K562 (cell line): ENCODE measurements around the gene NALCN. TPM values are rescaled to one million over a fixed set of nuclear protein-coding genes. Genes with fewer than 3 reads are reported as not detected.

Source experiments
- ATAC-seq: fragments of 200-7000 bp; cut with Tn5 transposase; 3 replicates; pipeline ENCODE4 v1.9.1; 2020; ENCODE audit warnings: moderate library complexity
- BruUV-seq: library from RNA; stranded (reverse); fragments of 400-500 nt; replicated peaks from 2 replicates; lab custom pipeline; 2021; lab: Mats Ljungman, UMichigan
- CTCF ChIA-PET: fragments of 300-600 bp; formaldehyde crosslinking; extraction: SDS; loops from one replicate; lab custom pipeline; 2021; ENCODE audit warnings: low intra/inter-chr PET ratio; lab: Yijun Ruan, JAX
- POLR2A ChIA-PET: fragments of 300-600, 350-650 bp; sonication (Branson Sonifier 250); formaldehyde crosslinking; extraction: SDS; loops from one replicate; lab custom pipeline; 2021; ENCODE audit warnings: antibody characterized with exemption, inconsistent platforms; lab: Yijun Ruan, JAX
- DNase-seq, 4 experiments: peaks; one replicate each; pipeline versions ENCODE4 v3.0.0 to v3.0.0-alpha.2; 2011 to 2018; ENCODE audit warnings: low spot score in 3 of 4, mixed read lengths in 3 of 4; ENCODE audit errors: extremely low read depth in 1 of 4
- FAIRE-seq: peaks from 2 replicates; lab custom pipeline; 2011; peaks lifted over from hg19 to GRCh38; lab: Jason Lieb, UNC
- H2AFZ ChIP-seq: 2 replicates; pipeline ENCODE4 v1.6.0; 2011; ENCODE audit warnings: low read depth, low read length, control low read depth, inconsistent platforms
- H3K27ac ChIP-seq: fragments of 200-600 bp; 3 replicates; pipeline ENCODE4 v1.8.0; 2011; ENCODE audit warnings: low read depth, mild to moderate bottlenecking, control low read depth, inconsistent platforms, low read length, moderate library complexity, mixed read lengths; ENCODE audit errors: extremely low read depth
- H3K27me3 ChIP-seq, 2 experiments: fragments of 300-600 bp in 1 of 2; 2 replicates in 1 of 2; 3 replicates in 1 of 2; pipeline versions ENCODE4 v1.6.0 to v1.8.0; 2011; ENCODE audit warnings: inconsistent platforms in 2 of 2, low read length in 2 of 2, mild to moderate bottlenecking in 1 of 2, mixed read lengths in 1 of 2, moderate library complexity in 1 of 2; ENCODE audit not compliant: control insufficient read depth in 2 of 2, insufficient read depth in 2 of 2
- H3K36me3 ChIP-seq: fragments of 300-600 bp; 3 replicates; pipeline ENCODE4 v1.8.0; 2011; ENCODE audit warnings: mild to moderate bottlenecking, low read length, inconsistent platforms; ENCODE audit not compliant: control insufficient read depth, insufficient read depth
- H3K4me1 ChIP-seq, 2 experiments: fragments of 200-600 bp in 1 of 2; replicated peaks in 1 of 2; 2 replicates in 1 of 2; 3 replicates in 1 of 2; pipeline versions ENCODE4 v1.5.1 to v1.8.0; 2011; ENCODE audit warnings: inconsistent platforms in 2 of 2, low read length in 2 of 2, mild to moderate bottlenecking in 1 of 2, mixed read lengths in 1 of 2, moderate library complexity in 1 of 2; ENCODE audit not compliant: control insufficient read depth in 2 of 2, insufficient read depth in 2 of 2
- H3K4me2 ChIP-seq: 2 replicates; pipeline ENCODE4 v1.6.1; 2011; ENCODE audit warnings: low read length, control low read depth, inconsistent platforms, mixed read lengths; ENCODE audit not compliant: insufficient read depth
- H3K4me3 ChIP-seq: fragments of 200-600 bp; sonication (generic), shearing (Covaris generic); 2 replicates; pipeline ENCODE4 v1.5.1; 2016; ENCODE audit warnings: control low read depth, inconsistent platforms
- H3K79me2 ChIP-seq: fragments of 200-600 bp; 3 replicates; pipeline ENCODE4 v1.8.0; 2011; ENCODE audit warnings: low read length, inconsistent platforms; ENCODE audit not compliant: control insufficient read depth, insufficient read depth
- H3K9ac ChIP-seq, 2 experiments: 2 replicates each; pipeline versions ENCODE4 v1.6.0 to v1.6.1; 2011; ENCODE audit warnings: low read depth in 2 of 2, low read length in 2 of 2, control low read depth in 1 of 2, inconsistent platforms in 1 of 2, mild to moderate bottlenecking in 1 of 2, mixed read lengths in 1 of 2; ENCODE audit not compliant: insufficient read depth in 1 of 2
- H3K9me1 ChIP-seq: one replicate; pipeline ENCODE4 v1.6.0; 2011; ENCODE audit warnings: inconsistent platforms, mild to moderate bottlenecking, low read length, moderate library complexity; ENCODE audit not compliant: control insufficient read depth, insufficient read depth
- H3K9me3 ChIP-seq: replicated peaks from 2 replicates; pipeline ENCODE4 v1.5.1; 2011; ENCODE audit warnings: low read depth, low read length, inconsistent platforms; ENCODE audit not compliant: control insufficient read depth, insufficient read depth
- H4K20me1 ChIP-seq: replicated peaks from 2 replicates; pipeline ENCODE4 v1.6.1; 2011; ENCODE audit warnings: low read length, inconsistent platforms, mixed read lengths; ENCODE audit not compliant: control insufficient read depth, insufficient read depth
- PHB ChIP-seq: fragments of 250-450 bp; sonication (Bioruptor Pico); IDR thresholded peaks from 2 replicates; pipeline ENCODE4 v1.5.0; 2021
- PHF8 ChIP-seq: fragments of 200-600 bp; sonication (generic); IDR thresholded peaks from 2 replicates; pipeline ENCODE4 v1.6.1; 2012; ENCODE audit warnings: mixed run types, mild to moderate bottlenecking, inconsistent platforms, low read length, moderate library complexity, borderline replicate concordance
- ZNF780A ChIP-seq: fragments of 250-450 bp; sonication (Bioruptor Pico); IDR thresholded peaks from 2 replicates; pipeline ENCODE4 v1.5.0; 2021; ENCODE audit warnings: mild to moderate bottlenecking
- ZSCAN29 ChIP-seq: fragments of 450-650 bp; IDR thresholded peaks from 2 replicates; pipeline ENCODE4 v1.6.1; 2017
- WGBS: fragments of 100-300 bp; shearing (Covaris generic); methylation state at CpG from one replicate; pipeline ENCODE4 v1.1.6; 2016; ENCODE audit warnings: low coverage, mixed read lengths; ENCODE audit not compliant: insufficient coverage; ENCODE audit errors: missing lambda C conversion rate; 5-methylcytosine and 5-hydroxymethylcytosine counted together
- in situ Hi-C: fragments of 300-500 bp; cut with MboI; formaldehyde crosslinking; loops from 4 replicates; pipeline ENCODE4 v1.15.0; 2018; ENCODE audit warnings: inconsistent platforms, mixed read lengths
- intact Hi-C: fragments of 100-400 bp; cut with micrococcal nuclease; formaldehyde crosslinking; loops from 2 replicates; pipeline ENCODE4 v1.14.2; 2022
- polyA plus RNA-seq, 8 experiments: library from polyadenylated mRNA; depleted of rRNA in 4 of 8; stranded (reverse) in 5 of 8; unstranded in 3 of 8; fragments of >200 nt; fragmentation: Nextera tagmentation in 2 of 8; fragmentation: Illumina TruSeq in 1 of 8; extraction: Ambion mirVana in 2 of 8; extraction: Trizol in 1 of 8; gene quantifications; 2 replicates each; pipeline versions ENCODE4 v1.2.1 to v1.2.3, GENCODE V29; 2011 to 2014; ENCODE audit warnings: inconsistent platforms in 1 of 8, missing spikeins in 1 of 8
- total RNA-seq, 7 experiments: library from RNA; depleted of rRNA in 6 of 7; stranded (reverse); fragments of >200 nt in 6 of 7; fragmentation: Illumina TruSeq in 2 of 7; extraction: Trizol in 2 of 7; gene quantifications; 2 replicates each; pipeline versions ENCODE4 v1.2.1 to v1.2.3, GENCODE V29; 2011 to 2021; ENCODE audit warnings: low replicate concordance in 1 of 7

The NALCN gene
- total and polyA plus RNA-seq, 9 of the 15 experiments (the other 6 are each of a cell fraction or from before 2014, with no cell fraction given): not detected

- FAIRE-seq (no peak), DNase-seq (no peak), ATAC-seq (no peak)
- Histone ChIP-seq H3K4me1 (no peaks in the 10 kb centered on the region), H2AFZ (no peak overlapping the region), H3K9me3 (no peaks in the 10 kb centered on the region), H4K20me1 (no peaks in the 10 kb centered on the region), H3K79me2 (no peaks in the 10 kb centered on the region), H3K9me1 (no peaks in the 10 kb centered on the region), H3K9ac (no peak overlapping the region), H3K4me3 (no peak overlapping the region), H3K27me3 (no peaks in the 10 kb centered on the region), H3K36me3 (no peaks in the 10 kb centered on the region), H3K4me2 (no peak overlapping the region), H3K27ac (no peak overlapping the region)
- TF ChIP-seq ZNF780A (CRISPR knock-in tag) (no peak), PHF8 (no peak)
- no TSS peak for BruUV-seq
- POLR2A ChIA-PET: no interaction called here
- CTCF ChIA-PET: no interaction called here
- in situ Hi-C loops: no loop called here
- 0% methylated on average over 8 of the region's 9 CpGs for WGBS
- intact Hi-C loops: no loop called here
Measured at GRCh38 chr13:101181076-101181685, 235.1 kb downstream of the NALCN start.

- ATAC-seq: no peak
- Histone ChIP-seq H3K4me2 (no peak overlapping the region), H3K4me1 (no peaks in the 10 kb centered on the region), H3K9me3 (no peaks in the 10 kb centered on the region), H4K20me1 (no peaks in the 10 kb centered on the region), H3K9ac (no peak overlapping the region), H3K79me2 (no peaks in the 10 kb centered on the region), H3K27me3 (no peaks in the 10 kb centered on the region), H3K9me1 (no peaks in the 10 kb centered on the region), H2AFZ (no peak overlapping the region), H3K36me3 (no peaks in the 10 kb centered on the region), H3K27ac (no peak overlapping the region), H3K4me3 (no peak overlapping the region)
- WGBS: 0% methylated on average over 4 of the region's 4 CpGs
- CTCF ChIA-PET: no interaction called here
- intact Hi-C loops (no loop called here), in situ Hi-C loops (no loop called here)
- no peak for FAIRE-seq
- DNase-seq: no peak
- POLR2A ChIA-PET: interaction anchor here (0.7 kb wide), 1 partner anchor 69 kb away, joined by 5 read pairs; no protein-coding TSS in a partner anchor
- no TSS peak for BruUV-seq
- TF ChIP-seq PHB (CRISPR knock-in tag) (no peak), ZSCAN29 (no peak)
Measured at GRCh38 chr13:101179021-101179420, 237.3 kb downstream of the NALCN start.
